ENCODE results near the gene ANKMY1. TPM values are rescaled to one million over a fixed set of nuclear protein-coding genes. Genes with fewer than 3 reads are reported as not detected.
"Not testable (repeated sequence)": the region's sequence is repeated elsewhere in the genome, so short reads cannot be mapped to it uniquely, and the experiment has no call there.

ANKMY1 gene
- total RNA-seq, 2 donors from 2014 or later, result 12.3 to 18.1 TPM

DNA sequence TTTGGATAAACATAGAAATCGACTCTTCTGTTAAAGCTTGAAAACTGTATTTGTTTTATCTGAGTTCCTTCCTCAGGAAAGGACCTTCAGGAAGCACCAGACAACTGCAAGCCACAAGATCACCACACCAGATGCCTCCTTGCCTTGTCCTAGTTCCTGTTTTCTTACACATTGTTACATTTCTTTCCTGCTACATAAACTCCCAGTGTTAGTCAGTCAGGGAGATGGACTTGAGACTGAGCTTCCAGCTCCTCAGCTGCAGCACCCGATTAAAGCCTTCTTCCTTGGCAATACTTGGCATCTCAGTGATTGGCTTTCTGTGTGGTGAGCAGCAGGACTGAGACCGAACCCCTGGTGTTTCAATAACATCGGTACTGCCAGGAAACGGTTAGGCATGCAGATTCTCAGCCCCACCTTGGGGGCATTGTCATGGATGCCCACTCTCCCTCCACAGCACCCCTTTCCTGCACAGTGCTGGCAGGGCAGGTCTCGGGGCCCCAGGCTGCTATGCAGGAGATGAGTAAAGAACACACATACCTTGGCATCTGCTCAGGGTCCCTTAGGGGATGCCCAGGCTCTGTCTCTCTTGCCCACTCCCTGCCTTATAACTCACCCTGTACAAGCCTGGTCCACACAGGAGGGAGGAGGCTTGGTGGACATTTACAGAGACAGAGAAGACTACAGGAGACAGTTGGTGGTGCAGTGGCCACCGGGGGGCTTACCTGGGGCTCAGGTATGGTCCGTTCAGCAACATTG, 32.6 kb downstream of the ANKMY1 start:
- no peaks in the 10 kb centered on the region for H3K36me3 ChIP-seq
- TF ChIP-seq, protein P1, sequence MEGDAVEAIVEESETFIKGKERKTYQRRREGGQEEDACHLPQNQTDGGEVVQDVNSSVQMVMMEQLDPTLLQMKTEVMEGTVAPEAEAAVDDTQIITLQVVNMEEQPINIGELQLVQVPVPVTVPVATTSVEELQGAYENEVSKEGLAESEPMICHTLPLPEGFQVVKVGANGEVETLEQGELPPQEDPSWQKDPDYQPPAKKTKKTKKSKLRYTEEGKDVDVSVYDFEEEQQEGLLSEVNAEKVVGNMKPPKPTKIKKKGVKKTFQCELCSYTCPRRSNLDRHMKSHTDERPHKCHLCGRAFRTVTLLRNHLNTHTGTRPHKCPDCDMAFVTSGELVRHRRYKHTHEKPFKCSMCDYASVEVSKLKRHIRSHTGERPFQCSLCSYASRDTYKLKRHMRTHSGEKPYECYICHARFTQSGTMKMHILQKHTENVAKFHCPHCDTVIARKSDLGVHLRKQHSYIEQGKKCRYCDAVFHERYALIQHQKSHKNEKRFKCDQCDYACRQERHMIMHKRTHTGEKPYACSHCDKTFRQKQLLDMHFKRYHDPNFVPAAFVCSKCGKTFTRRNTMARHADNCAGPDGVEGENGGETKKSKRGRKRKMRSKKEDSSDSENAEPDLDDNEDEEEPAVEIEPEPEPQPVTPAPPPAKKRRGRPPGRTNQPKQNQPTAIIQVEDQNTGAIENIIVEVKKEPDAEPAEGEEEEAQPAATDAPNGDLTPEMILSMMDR (IDR thresholded peaks at IDR 0.05), result no peak
- no peak for DNase-seq

DNA sequence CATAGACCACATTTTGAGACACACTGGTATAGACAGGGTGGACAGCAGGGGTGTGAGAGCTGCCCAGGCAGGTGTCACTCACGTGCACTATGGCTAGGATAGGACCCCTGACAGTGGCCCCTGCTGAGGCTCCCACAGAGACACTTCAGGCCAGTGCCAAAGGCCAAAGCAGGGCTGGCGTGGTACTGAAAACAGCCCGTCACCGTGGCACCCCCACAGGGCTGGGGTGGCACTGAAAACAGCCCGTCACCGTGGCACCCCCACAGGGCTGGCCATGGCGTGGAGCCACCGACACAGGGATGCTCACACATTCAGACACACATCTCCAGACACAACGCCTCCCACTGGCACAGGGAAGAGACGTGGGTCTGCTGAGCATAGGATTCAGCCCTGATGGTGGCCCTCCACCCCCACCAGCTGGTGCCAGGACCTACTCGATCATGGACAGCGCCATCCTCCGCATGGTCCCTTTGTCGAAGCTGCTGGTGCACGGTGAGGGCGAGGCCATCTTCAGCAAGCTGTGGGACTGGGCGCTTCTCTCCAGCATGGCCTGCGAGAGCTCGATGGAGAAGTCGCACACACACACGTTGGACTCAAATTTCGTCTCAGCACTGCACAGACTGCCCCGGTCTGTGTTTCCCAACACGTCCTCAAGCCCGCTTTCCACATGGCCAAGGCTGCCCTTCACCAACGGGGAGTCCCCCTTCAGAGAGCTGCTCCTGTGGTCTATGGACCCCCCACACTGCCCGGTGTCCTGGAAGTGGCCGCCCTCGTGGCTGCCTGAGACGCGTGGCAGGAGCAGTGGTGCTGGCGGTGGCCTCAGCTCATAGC, 34.1 kb downstream of the ANKMY1 start:
- H3K4me3 ChIP-seq, result no peak overlapping the region
- no peak overlapping the region for H3K9ac ChIP-seq (ENCODE audit: low read depth in 2 of 2, low read length in 2 of 2)
- no peak for DNase-seq
- TF ChIP-seq, protein P1 (IDR thresholded peaks at IDR 0.05), result no peak
- no peaks in the 10 kb centered on the region for H3K9me3 ChIP-seq
- no peak overlapping the region for H3K27ac ChIP-seq
- no peaks in the 10 kb centered on the region for H3K36me3 ChIP-seq
- intact Hi-C loops (cut with DNase I), result no loop called here
- H3K4me1 ChIP-seq, result no peaks in the 10 kb centered on the region
- no peaks in the 10 kb centered on the region for H3K27me3 ChIP-seq

More for the DNA sequence above, 32.6 kb downstream of the ANKMY1 start:
- H3K9me3 ChIP-seq, result no peaks in the 10 kb centered on the region
- H3K4me1 ChIP-seq, result no peaks in the 10 kb centered on the region
- H3K4me3 ChIP-seq, result no peak overlapping the region
- no peak overlapping the region for H3K27ac ChIP-seq
- intact Hi-C loops (cut with DNase I), result no loop called here
- H3K27me3 ChIP-seq, result no peaks in the 10 kb centered on the region
- H3K9ac ChIP-seq (ENCODE audit: low read depth in 2 of 2, low read length in 2 of 2), result no peak overlapping the region

DNA sequence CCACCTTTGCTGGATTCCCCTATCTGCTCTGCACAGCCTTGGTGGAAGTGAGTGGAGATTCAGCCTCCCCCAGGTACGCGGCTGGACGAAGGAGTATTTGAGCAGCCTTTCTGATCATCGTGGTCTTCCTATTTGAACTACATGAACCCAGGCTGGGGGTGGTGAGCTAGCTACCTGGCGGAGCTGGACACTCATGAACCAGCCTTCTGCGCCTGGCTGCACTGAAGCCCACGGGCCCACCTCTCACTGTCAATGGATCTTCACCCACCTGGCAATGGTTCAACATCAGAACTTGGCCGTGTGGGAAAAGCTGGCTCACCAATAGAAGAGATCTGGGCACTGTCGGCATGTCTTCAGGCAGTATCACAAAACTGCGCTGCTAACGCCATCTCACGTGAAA, 35.4 kb downstream of the ANKMY1 start:
- no peaks in the 10 kb centered on the region for H3K36me3 ChIP-seq
- no peak for DNase-seq
- H3K9ac ChIP-seq (ENCODE audit: low read depth in 2 of 2, low read length in 2 of 2), result no peak overlapping the region
- TF ChIP-seq, protein P1 (IDR thresholded peaks at IDR 0.05), result no peak
- H3K27ac ChIP-seq, result no peak overlapping the region
- no peak overlapping the region for H3K4me3 ChIP-seq
- no peaks in the 10 kb centered on the region for H3K27me3 ChIP-seq
- H3K9me3 ChIP-seq, result no peaks in the 10 kb centered on the region
- no peaks in the 10 kb centered on the region for H3K4me1 ChIP-seq
- intact Hi-C loops (cut with DNase I), result no loop called here

DNA sequence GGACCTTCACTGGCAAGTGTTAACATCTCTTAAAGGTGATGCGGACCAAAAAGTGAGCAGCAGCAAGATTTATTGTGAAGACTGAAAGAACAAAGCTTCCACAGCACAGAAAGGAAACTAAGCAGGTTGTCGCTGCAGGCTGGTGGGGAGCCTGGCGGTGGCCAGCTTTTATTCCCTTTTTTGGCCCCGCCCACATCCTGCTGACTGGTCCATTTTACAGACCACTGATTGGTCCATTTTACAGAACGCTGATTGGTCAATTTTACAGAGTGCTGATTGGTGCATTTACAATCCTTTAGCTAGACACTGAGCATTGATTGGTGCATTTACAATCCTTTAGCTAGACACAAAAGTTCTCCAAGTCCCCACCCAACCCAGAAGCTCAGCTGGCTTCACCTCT, 35.9 kb downstream of the ANKMY1 start:
- H3K4me1 ChIP-seq; intact Hi-C loops (cut with DNase I); DNase-seq; H3K4me3 ChIP-seq; H3K27ac ChIP-seq; H3K9ac ChIP-seq (ENCODE audit: low read depth in 2 of 2, low read length in 2 of 2); H3K36me3 ChIP-seq; H3K27me3 ChIP-seq; H3K9me3 ChIP-seq: not testable (repeated sequence)

DNA sequence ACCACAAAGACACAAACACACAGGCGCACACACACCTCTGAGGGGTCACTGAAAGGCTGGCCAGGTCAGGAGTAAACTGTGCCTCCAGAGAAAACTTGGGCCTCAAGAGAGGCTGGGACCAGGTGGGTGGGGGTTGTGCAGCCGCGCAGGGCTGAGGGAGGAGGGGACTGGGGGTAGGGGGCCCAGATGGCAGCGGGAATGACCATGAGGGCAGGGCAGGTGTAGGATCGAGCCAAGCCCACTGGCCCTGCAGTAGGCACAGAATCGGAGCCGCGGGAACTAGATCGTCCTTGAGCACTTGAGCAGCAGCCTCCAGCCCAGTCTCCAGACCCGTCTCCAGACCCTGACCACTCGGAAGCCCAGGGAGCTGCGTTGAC, 36.8 kb downstream of the ANKMY1 start:
- TF ChIP-seq, protein P1 (IDR thresholded peaks at IDR 0.05), result no peak
- H3K27ac ChIP-seq, result no peak overlapping the region
- no peaks in the 10 kb centered on the region for H3K9me3 ChIP-seq
- H3K4me1 ChIP-seq, result no peaks in the 10 kb centered on the region
- no peak for DNase-seq
- H3K9ac ChIP-seq (ENCODE audit: low read depth in 2 of 2, low read length in 2 of 2), result no peak overlapping the region
- intact Hi-C loops (cut with DNase I), result no loop called here
- no peaks in the 10 kb centered on the region for H3K36me3 ChIP-seq
- no peaks in the 10 kb centered on the region for H3K27me3 ChIP-seq
- H3K4me3 ChIP-seq, result no peak overlapping the region

Data from colonic mucosa (tissue), 4 donors.